GM12878 (cell line): ENCODE data around the gene EML5. TPM values are rescaled to one million over a fixed set of nuclear protein-coding genes. Genes with fewer than 3 reads are reported as not detected.

ENCODE experiments used
- CREM ChIP-seq: IDR thresholded peaks from 2 replicates; pipeline ENCODE4 v1.6.1; 2014; ENCODE audit warnings: antibody characterized with exemption, low read depth
- CTCF ChIP-seq, 3 experiments: IDR thresholded peaks in 2 of 3; conservative IDR thresholded peaks in 1 of 3; 2 replicates each; pipeline ENCODE4 v1.5.1; 2011; ENCODE audit warnings: low read depth in 3 of 3, low read length in 3 of 3, mild to moderate bottlenecking in 3 of 3, control low read depth in 2 of 3, moderate library complexity in 2 of 3, inconsistent platforms in 1 of 3, mixed read lengths in 1 of 3; ENCODE audit not compliant: control insufficient read depth in 2 of 3, insufficient read depth in 1 of 3; ENCODE audit errors: extremely low read depth in 1 of 3
- CUX1 ChIP-seq: IDR thresholded peaks from 2 replicates; pipeline ENCODE4 v1.6.1; 2012; ENCODE audit warnings: improper control_type of control experiment, low read depth, low read length; ENCODE audit not compliant: insufficient replicate concordance
- EP300 ChIP-seq, 2 experiments: fragments of 150-350 bp in 1 of 2; IDR thresholded peaks; 2 replicates each; pipeline ENCODE4 v1.6.1; 2011 to 2012; ENCODE audit warnings: low read depth in 2 of 2, low read length in 2 of 2, borderline replicate concordance in 1 of 2, improper control_type of control experiment in 1 of 2, inconsistent platforms in 1 of 2; ENCODE audit not compliant: control insufficient read depth in 1 of 2
- FOXM1 ChIP-seq: IDR thresholded peaks from 2 replicates; pipeline ENCODE4 v1.6.1; 2012; ENCODE audit warnings: low read depth, mild to moderate bottlenecking, inconsistent platforms, low read length, moderate library complexity
- HDGF ChIP-seq: fragments of 450-650 bp; IDR thresholded peaks from 2 replicates; pipeline ENCODE4 v1.6.1; 2016; ENCODE audit warnings: antibody characterized with exemption
- KLF5 ChIP-seq: fragments of 450-650 bp; IDR thresholded peaks from 2 replicates; pipeline ENCODE4 v1.6.1; 2014; ENCODE audit warnings: mild to moderate bottlenecking; ENCODE audit not compliant: partially characterized antibody
- RELB ChIP-seq: fragments of 450-650 bp; IDR thresholded peaks from 2 replicates; pipeline ENCODE4 v1.6.1; 2017; ENCODE audit warnings: low read depth, mild to moderate bottlenecking, moderate library complexity
- SKIL ChIP-seq: fragments of 450-650 bp; IDR thresholded peaks from 2 replicates; pipeline ENCODE4 v1.6.1; 2017; ENCODE audit warnings: mild to moderate bottlenecking, low read depth, inconsistent platforms; ENCODE audit not compliant: poor library complexity, severe bottlenecking
- SMAD5 ChIP-seq: IDR thresholded peaks from 2 replicates; pipeline ENCODE4 v1.6.1; 2016; ENCODE audit warnings: antibody characterized with exemption, low read depth
- ZBTB33 ChIP-seq: fragments of 450-650 bp; IDR thresholded peaks from 2 replicates; pipeline ENCODE4 v1.6.1; 2017; ENCODE audit warnings: mild to moderate bottlenecking
- ZNF217 ChIP-seq: fragments of 450-650 bp; IDR thresholded peaks from 2 replicates; pipeline ENCODE4 v1.6.1; 2017; ENCODE audit warnings: antibody characterized with exemption, mild to moderate bottlenecking
- polyA plus RNA-seq, 11 experiments: library from polyadenylated mRNA; depleted of rRNA in 4 of 11; unstranded in 6 of 11; stranded (reverse) in 5 of 11; fragments of >200 nt; fragmentation: Nextera tagmentation in 4 of 11; fragmentation: Illumina TruSeq in 1 of 11; extraction: Ambion mirVana in 4 of 11; extraction: Trizol in 1 of 11; gene quantifications; 1 replicate in 1 of 11; 2 replicates in 10 of 11; pipeline versions ENCODE4 v1.2.1 to v1.2.3, GENCODE V29; 2011 to 2016; ENCODE audit warnings: inconsistent platforms in 2 of 11, missing spikeins in 2 of 11, low read depth in 1 of 11
- total RNA-seq, 4 experiments: library from RNA; depleted of rRNA in 3 of 4; stranded (reverse); fragments of >200 nt in 3 of 4; fragmentation: Illumina TruSeq in 1 of 4; extraction: Trizol in 1 of 4; gene quantifications; 2 replicates each; pipeline versions ENCODE4 v1.2.1 to v1.2.3, GENCODE V29; 2013 to 2021
- TF ChIP-seq, protein P1 (sequence below): IDR thresholded peaks from 2 replicates; pipeline ENCODE4 v1.6.1; 2012; ENCODE audit warnings: low read depth, low read length, improper control_type of control experiment
- TF ChIP-seq, protein P2 (sequence below): IDR thresholded peaks from 2 replicates; pipeline ENCODE4 v1.6.1; 2011; ENCODE audit warnings: mild to moderate bottlenecking, low read depth, low read length, moderate library complexity; ENCODE audit not compliant: insufficient replicate concordance

The EML5 gene
- total and polyA plus RNA-seq, 10 of the 15 experiments (the other 5 are each of a cell fraction or from before 2014, with no cell fraction given): 0.08 to 0.35 (median 0.22) TPM; not detected in 1

GRCh38 chr14:88630565-88630964 is 162.2 kb downstream of the EML5 start (continued):
- TF ChIP-seq ZBTB33 (no peak), RELB (peak; percentile 58; the same call in 1 of the 2 replicates), KLF5 (no peak), CREM (0 out of 2 replicates have a peak, but pooled peaks have one; percentile 15), SKIL (no peak), EP300 (IDR thresholded peaks at IDR 0.05; ENCODE audit: borderline replicate concordance in 1 of 2, control insufficient read depth in 1 of 2, low read depth in 2 of 2, low read length in 2 of 2) (no peak), HDGF (no peak), SMAD5 (no peak), CTCF (IDR thresholded peaks at IDR 0.05 in 2 of 3, conservative IDR thresholded peaks at IDR 0.05 in 1 of 3; ENCODE audit: control insufficient read depth in 2 of 3, extremely low read depth in 1 of 3, insufficient read depth in 1 of 3, low read depth in 3 of 3, low read length in 3 of 3) (no peak), ZNF217 (no peak), CUX1 (no peak), FOXM1 (no peak)
- TF ChIP-seq, protein P1, sequence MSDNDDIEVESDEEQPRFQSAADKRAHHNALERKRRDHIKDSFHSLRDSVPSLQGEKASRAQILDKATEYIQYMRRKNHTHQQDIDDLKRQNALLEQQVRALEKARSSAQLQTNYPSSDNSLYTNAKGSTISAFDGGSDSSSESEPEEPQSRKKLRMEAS: no peak
- TF ChIP-seq, protein P2, sequence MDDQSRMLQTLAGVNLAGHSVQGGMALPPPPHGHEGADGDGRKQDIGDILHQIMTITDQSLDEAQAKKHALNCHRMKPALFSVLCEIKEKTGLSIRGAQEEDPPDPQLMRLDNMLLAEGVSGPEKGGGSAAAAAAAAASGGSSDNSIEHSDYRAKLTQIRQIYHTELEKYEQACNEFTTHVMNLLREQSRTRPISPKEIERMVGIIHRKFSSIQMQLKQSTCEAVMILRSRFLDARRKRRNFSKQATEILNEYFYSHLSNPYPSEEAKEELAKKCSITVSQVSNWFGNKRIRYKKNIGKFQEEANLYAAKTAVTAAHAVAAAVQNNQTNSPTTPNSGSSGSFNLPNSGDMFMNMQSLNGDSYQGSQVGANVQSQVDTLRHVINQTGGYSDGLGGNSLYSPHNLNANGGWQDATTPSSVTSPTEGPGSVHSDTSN: no peak
